SK-N-SH (cell line): ENCODE results near the gene SERPINB8. TPM values are rescaled to one million over a fixed set of nuclear protein-coding genes. Genes with fewer than 3 reads are reported as not detected.

Experiments used
- CTCF ChIA-PET: fragments of 300-600, 350-600 bp; formaldehyde crosslinking; extraction: SDS; loops from one replicate; lab custom pipeline; 2021; lab: Yijun Ruan, JAX
- POLR2A ChIA-PET: fragments of 350-600 bp; sonication (Branson Sonifier 250); formaldehyde crosslinking; extraction: SDS; loops from one replicate; lab custom pipeline; 2020; ENCODE audit warnings: antibody characterized with exemption, inconsistent platforms; lab: Yijun Ruan, JAX
- DNase-seq: peaks from one replicate; pipeline ENCODE4 v3.0.0; 2012
- H2AFZ ChIP-seq: fragments of 200-600 bp; sonication (generic); 2 replicates; pipeline ENCODE4 v1.8.1; 2016; ENCODE audit warnings: antibody characterized with exemption, mild to moderate bottlenecking, low read depth
- H3F3A ChIP-seq: fragments of 200-600 bp; sonication (generic); replicated peaks from 2 replicates; pipeline ENCODE3; 2016; ENCODE audit warnings: antibody characterized with exemption, mild to moderate bottlenecking; ENCODE audit not compliant: insufficient read depth
- H3K27ac ChIP-seq, 2 experiments: fragments of 200-500 bp in 1 of 2; fragments of 200-600 bp in 1 of 2; sonication (Bioruptor generic) in 1 of 2; sonication (generic), shearing (Covaris generic) in 1 of 2; 2 replicates each; pipeline versions ENCODE4 v1.5.1 to v1.6.1; 2014 to 2016; ENCODE audit warnings: low read depth in 2 of 2, inconsistent platforms in 1 of 2, low read length in 1 of 2, mild to moderate bottlenecking in 1 of 2, mixed read lengths in 1 of 2
- H3K27me3 ChIP-seq: fragments of 200-600 bp; sonication (generic), shearing (Covaris generic); 2 replicates; pipeline ENCODE4 v1.6.1; 2016; ENCODE audit warnings: mixed run types; ENCODE audit not compliant: insufficient read depth
- H3K36me3 ChIP-seq, 2 experiments: fragments of 200-500 bp in 1 of 2; fragments of 200-600 bp in 1 of 2; sonication (Bioruptor generic) in 1 of 2; sonication (generic) in 1 of 2; replicated peaks in 1 of 2; 2 replicates each; pipeline versions ENCODE3 to v1.5.1; 2014 to 2016; ENCODE audit warnings: low read length in 1 of 2, mild to moderate bottlenecking in 1 of 2; ENCODE audit not compliant: insufficient read depth in 2 of 2, control insufficient read depth in 1 of 2
- H3K4me1 ChIP-seq, 2 experiments: fragments of 200-500 bp in 1 of 2; fragments of 200-600 bp in 1 of 2; sonication (Bioruptor generic) in 1 of 2; sonication (generic), shearing (Covaris generic) in 1 of 2; 2 replicates each; pipeline versions ENCODE4 v1.5.1 to v1.6.1; 2014 to 2016; ENCODE audit warnings: low read depth in 1 of 2, low read length in 1 of 2, mixed run types in 1 of 2; ENCODE audit not compliant: insufficient read depth in 2 of 2, control insufficient read depth in 1 of 2
- H3K4me2 ChIP-seq: fragments of 200-600 bp; sonication (generic), shearing (Covaris generic); 2 replicates; pipeline ENCODE4 v1.6.1; 2017; ENCODE audit warnings: mixed run types
- H3K4me3 ChIP-seq, 2 experiments: fragments of 200-500 bp in 1 of 2; fragments of 200-600 bp in 1 of 2; sonication (Bioruptor generic) in 1 of 2; sonication (generic), shearing (Covaris generic) in 1 of 2; 2 replicates each; pipeline versions ENCODE4 v1.5.1 to v1.8.1; 2014 to 2016; ENCODE audit warnings: low read depth in 2 of 2, inconsistent platforms in 1 of 2, low read length in 1 of 2, mild to moderate bottlenecking in 1 of 2, mixed read lengths in 1 of 2, moderate library complexity in 1 of 2
- H3K79me2 ChIP-seq: fragments of 200-600 bp; sonication (generic); 2 replicates; pipeline ENCODE4 v1.8.1; 2017; ENCODE audit warnings: mild to moderate bottlenecking; ENCODE audit not compliant: insufficient read depth
- H3K9ac ChIP-seq: fragments of 200-600 bp; sonication (generic); 2 replicates; pipeline ENCODE4 v1.6.1; 2017; ENCODE audit warnings: mixed run types
- H3K9me2 ChIP-seq: fragments of 200-600 bp; sonication (generic); 2 replicates; pipeline ENCODE4 v1.6.1; 2017; ENCODE audit warnings: mixed run types
- H3K9me3 ChIP-seq: fragments of 200-600 bp; sonication (generic); 2 replicates; pipeline ENCODE4 v1.6.1; 2017; ENCODE audit warnings: mixed run types, mild to moderate bottlenecking, moderate library complexity
- H4K20me1 ChIP-seq: fragments of 200-600 bp; sonication (generic); 2 replicates; pipeline ENCODE4 v1.6.1; 2017; ENCODE audit warnings: mild to moderate bottlenecking, mixed run types; ENCODE audit not compliant: insufficient read depth
- CHD2 ChIP-seq: fragments of 150-350 bp; IDR thresholded peaks from 2 replicates; pipeline ENCODE4 v1.6.1; 2018; ENCODE audit warnings: low read length; ENCODE audit not compliant: partially characterized antibody
- CTCF ChIP-seq: fragments of 200-600 bp; sonication (generic); IDR thresholded peaks from 2 replicates; pipeline ENCODE4 v1.6.1; 2017; ENCODE audit warnings: antibody characterized with exemption, mild to moderate bottlenecking, moderate library complexity
- ELF1 ChIP-seq: IDR thresholded peaks from 2 replicates; pipeline ENCODE4 v1.4.0; 2012
- FOSL2 ChIP-seq: IDR thresholded peaks from 2 replicates; pipeline ENCODE4 v1.4.0; 2012; ENCODE audit warnings: low read depth, mild to moderate bottlenecking, moderate library complexity, borderline replicate concordance
- FOXJ3 ChIP-seq: sonication (generic); formaldehyde crosslinking; IDR thresholded peaks from 2 replicates; pipeline ENCODE4 v1.5.1; 2020; ENCODE audit warnings: mild to moderate bottlenecking, missing genetic modification reagents
- FOXM1 ChIP-seq: IDR thresholded peaks from 2 replicates; pipeline ENCODE4 v1.4.0; 2012; ENCODE audit warnings: low read depth, mild to moderate bottlenecking
- GABPA ChIP-seq: IDR thresholded peaks from 2 replicates; pipeline ENCODE4 v1.4.0; 2012; ENCODE audit warnings: low read depth, mild to moderate bottlenecking
- GATA2 ChIP-seq: sonication (generic); formaldehyde crosslinking; IDR thresholded peaks from 2 replicates; pipeline ENCODE4 v1.5.0; 2020; ENCODE audit warnings: mild to moderate bottlenecking, missing genetic modification reagents
- IRF3 ChIP-seq: fragments of 150-350 bp; IDR thresholded peaks from 2 replicates; pipeline ENCODE4 v1.6.1; 2016; ENCODE audit warnings: mild to moderate bottlenecking, low read depth, low read length
- JUND ChIP-seq: IDR thresholded peaks from 2 replicates; pipeline ENCODE4 v1.4.0; 2012
- MEF2A ChIP-seq: IDR thresholded peaks from 2 replicates; pipeline ENCODE4 v1.4.0; 2012; ENCODE audit warnings: low read depth, borderline replicate concordance
- NFIC ChIP-seq: IDR thresholded peaks from 2 replicates; pipeline ENCODE4 v1.4.0; 2012; ENCODE audit warnings: borderline replicate concordance
- NRF1 ChIP-seq: IDR thresholded peaks from 2 replicates; pipeline ENCODE4 v1.6.1; 2012; ENCODE audit warnings: low read depth, mild to moderate bottlenecking, low read length
- PBX3 ChIP-seq: IDR thresholded peaks from 2 replicates; pipeline ENCODE4; 2012
- RCOR1 ChIP-seq: fragments of 150-350 bp; IDR thresholded peaks from 2 replicates; pipeline ENCODE4 v1.6.1; 2017; ENCODE audit warnings: antibody characterized with exemption, low read length
- REST ChIP-seq: IDR thresholded peaks from 2 replicates; pipeline ENCODE4 v1.6.1; 2012; ENCODE audit warnings: mild to moderate bottlenecking, low read depth, low read length, moderate library complexity
- RFX5 ChIP-seq: IDR thresholded peaks from 2 replicates; pipeline ENCODE4 v1.6.1; 2012; ENCODE audit warnings: mild to moderate bottlenecking, improper control_type of control experiment, low read length
- RXRA ChIP-seq: IDR thresholded peaks from 2 replicates; pipeline ENCODE4 v1.4.0; 2012; ENCODE audit warnings: low read depth, mild to moderate bottlenecking, borderline replicate concordance
- TAF1 ChIP-seq: IDR thresholded peaks from 2 replicates; pipeline ENCODE4 v1.6.1; 2012; ENCODE audit warnings: low read depth, mild to moderate bottlenecking, low read length, moderate library complexity, borderline replicate concordance
- USF1 ChIP-seq: IDR thresholded peaks from 2 replicates; pipeline ENCODE4 v1.4.0; 2012; ENCODE audit warnings: low read depth, borderline replicate concordance
- polyA plus RNA-seq, 3 experiments: library from polyadenylated mRNA; depleted of rRNA; stranded (reverse); fragments of >200 nt; gene quantifications; 2 replicates each; pipeline ENCODE4 v1.2.3, GENCODE V29; 2012

The SERPINB8 gene
- polyA plus RNA-seq, 1 of the 3 experiments (the other 2 are of a cell fraction), result 3.4 TPM

- TF ChIP-seq PBX3 (no peak), NRF1 (no peak), CTCF (peak; percentile 84), GATA2 (CRISPR knock-in tag) (no peak), TAF1 (no peak), FOXJ3 (CRISPR knock-in tag) (no peak), FOXM1 (no peak), IRF3 (no peak), MEF2A (no peak), REST (no peak)
Observed at GRCh38 chr18:63963615-63964256, 6.1 kb upstream of the SERPINB8 start (continued).

- Histone ChIP-seq H3K9me3 (no peaks in the 10 kb centered on the region), H3K4me1 (peaks cover 0 to 7% of the 10 kb centered on the region in 2 experiments; a peak in 3 of 4 replicates)
- CTCF ChIA-PET, result interaction anchor here (0.9 to 3.5 kb wide), 7 partner anchors 11 to 30 kb away, joined by 3 to 18 read pairs (median 15); partner anchors contain the start of gene HMSD
- TF ChIP-seq FOSL2 (no peak), JUND (no peak), GABPA (no peak), TAF1 (no peak), FOXJ3 (CRISPR knock-in tag) (no peak), CHD2 (no peak), USF1 (no peak), ELF1 (no peak), RXRA (no peak), NFIC (no peak), NRF1 (no peak), RFX5 (no peak), IRF3 (no peak), RCOR1 (no peak)
- TF ChIP-seq, all 33 proteins: peak for 0
- POLR2A ChIA-PET, result no interaction called here
- no peak overlapping the region for H3K27ac ChIP-seq
- H3K36me3 ChIP-seq, result no peaks in the 10 kb centered on the region
- no peak overlapping the region for H3K4me3 ChIP-seq
- peaks cover 7% of the 10 kb centered on the region for H3F3A ChIP-seq
- H3K79me2 ChIP-seq, result no peaks in the 10 kb centered on the region
- no peak overlapping the region for H2AFZ ChIP-seq
- no peaks in the 10 kb centered on the region for H4K20me1 ChIP-seq
- peaks cover 12% of the 10 kb centered on the region; the same call in 1 of the 2 replicates for H3K27me3 ChIP-seq
- no peak overlapping the region for H3K4me2 ChIP-seq
- no peaks in the 10 kb centered on the region for H3K9me2 ChIP-seq
- H3K9ac ChIP-seq, result no peak overlapping the region
- DNase-seq, result no peak
Observed at GRCh38 chr18:63964908-63965307, 5.0 kb upstream of the SERPINB8 start.
